C4-2B (cell line): ENCODE results near the gene SELENOS.

Experiments used
- H3K27ac ChIP-seq: fragments of 450-650 bp; 2 replicates; pipeline ENCODE4 v1.5.1; 2017
- CTCF ChIP-seq: fragments of 450-650 bp; conservative IDR thresholded peaks from 2 replicates; pipeline ENCODE4 v1.5.1; 2017; ENCODE audit warnings: mild to moderate bottlenecking
- ZFX ChIP-seq: fragments of 450-650 bp; IDR thresholded peaks from 2 replicates; pipeline ENCODE4 v1.6.1; 2017

Gene SELENOS

GRCh38 chr15:101283931-101284330, 6.6 kb upstream of the SELENOS start:
- TF ChIP-seq ZFX (no peak), CTCF (no peak)
- no peak overlapping the region for H3K27ac ChIP-seq

GRCh38 chr15:101280007-101280406, 2.7 kb upstream of the SELENOS start:
- TF ChIP-seq ZFX (no peak), CTCF (no peak)

GRCh38 chr15:101277943-101278564, 769 bp upstream of the SELENOS start:
- peak overlapping the region; percentile 79 for H3K27ac ChIP-seq
- TF ChIP-seq ZFX: no peak
- no peak for TF ChIP-seq CTCF

More at GRCh38 chr15:101280007-101280406, 2.7 kb upstream of the SELENOS start:
- no peak overlapping the region for H3K27ac ChIP-seq

GRCh38 chr15:101276501-101277037, 716 bp downstream of the SELENOS start:
- TF ChIP-seq ZFX (no peak), CTCF (no peak; the same call in 1 of the 2 replicates)
- peak overlapping the region; percentile 79 for H3K27ac ChIP-seq

- no peak for TF ChIP-seq CTCF
- no peak for TF ChIP-seq ZFX
- no peak overlapping the region for H3K27ac ChIP-seq
Measured at GRCh38 chr15:101275018-101275417, 2.3 kb downstream of the SELENOS start.

GRCh38 chr15:101273534-101273933, 3.8 kb downstream of the SELENOS start:
- no peak overlapping the region for H3K27ac ChIP-seq
- TF ChIP-seq ZFX (no peak), CTCF (no peak)

GRCh38 chr15:101272584-101272983, 4.7 kb downstream of the SELENOS start:
- H3K27ac ChIP-seq: no peak overlapping the region
- TF ChIP-seq ZFX (no peak), CTCF (no peak)
